Astrocyte (in vitro differentiated cells and primary cell): ENCODE measurements around the gene EDC3. TPM values are rescaled to one million over a fixed set of nuclear protein-coding genes. Genes with fewer than 3 reads are reported as not detected.

ENCODE experiments used
- DNase-seq: peaks from one replicate; pipeline ENCODE4 v3.0.0-alpha.2; 2010; ENCODE audit warnings: low read depth
- FAIRE-seq: peaks from 2 replicates; lab custom pipeline; 2011; peaks lifted over from hg19 to GRCh38; lab: Jason Lieb, UNC
- H2AFZ ChIP-seq: 2 replicates; pipeline ENCODE4 v1.6.0; 2012; ENCODE audit warnings: low read depth, low read length, inconsistent platforms
- H3K27ac ChIP-seq: 2 replicates; pipeline ENCODE4 v1.5.1; 2011; ENCODE audit warnings: low read depth, low read length, inconsistent platforms
- H3K27me3 ChIP-seq: 2 replicates; pipeline ENCODE4 v1.6.0; 2011; ENCODE audit warnings: low read length, inconsistent platforms; ENCODE audit not compliant: insufficient read depth
- H3K36me3 ChIP-seq: 2 replicates; pipeline ENCODE4 v1.5.1; 2011; ENCODE audit warnings: low read length, inconsistent platforms; ENCODE audit not compliant: insufficient read depth
- H3K4me1 ChIP-seq: 2 replicates; pipeline ENCODE4 v1.5.1; 2011; ENCODE audit warnings: low read length, inconsistent platforms; ENCODE audit not compliant: insufficient read depth
- H3K4me2 ChIP-seq: 2 replicates; pipeline ENCODE4 v1.6.0; 2012; ENCODE audit warnings: low read length, inconsistent platforms
- H3K4me3 ChIP-seq: 2 replicates; pipeline ENCODE4 v1.5.1; 2011; ENCODE audit warnings: low read depth, mild to moderate bottlenecking, low read length, inconsistent platforms; ENCODE audit not compliant: insufficient read depth
- H3K79me2 ChIP-seq: 2 replicates; pipeline ENCODE4 v1.6.0; 2012; ENCODE audit warnings: mild to moderate bottlenecking, low read length, inconsistent platforms; ENCODE audit not compliant: insufficient read depth
- H3K9ac ChIP-seq: 2 replicates; pipeline ENCODE4 v1.6.0; 2012; ENCODE audit warnings: mild to moderate bottlenecking, low read length, inconsistent platforms
- H3K9me3 ChIP-seq: 2 replicates; pipeline ENCODE4 v1.5.1; 2012; ENCODE audit warnings: low read depth, mild to moderate bottlenecking, low read length, inconsistent platforms; ENCODE audit not compliant: insufficient read depth
- H4K20me1 ChIP-seq: 2 replicates; pipeline ENCODE4 v1.6.0; 2012; ENCODE audit warnings: low read length, inconsistent platforms; ENCODE audit not compliant: insufficient read depth
- H3K27ac Mint-ChIP-seq: one replicate; pipeline ENCODE4 v1.8.0; 2021; ENCODE audit warnings: mild to moderate bottlenecking, mixed read lengths; ENCODE audit not compliant: unreplicated experiment
- H3K27me3 Mint-ChIP-seq: one replicate; pipeline ENCODE4 v1.8.0; 2021; ENCODE audit warnings: low read depth, mixed read lengths; ENCODE audit not compliant: unreplicated experiment
- H3K36me3 Mint-ChIP-seq: one replicate; pipeline ENCODE4 v1.8.0; 2021; ENCODE audit warnings: low read depth, mixed read lengths; ENCODE audit not compliant: unreplicated experiment
- H3K4me1 Mint-ChIP-seq: one replicate; pipeline ENCODE4 v1.8.0; 2021; ENCODE audit warnings: low read depth, mixed read lengths; ENCODE audit not compliant: unreplicated experiment
- H3K4me3 Mint-ChIP-seq: one replicate; pipeline ENCODE4 v1.8.0; 2021; ENCODE audit warnings: mild to moderate bottlenecking, moderate library complexity, mixed read lengths; ENCODE audit not compliant: unreplicated experiment
- H3K9me3 Mint-ChIP-seq: one replicate; pipeline ENCODE4 v1.8.0; 2021; ENCODE audit warnings: mild to moderate bottlenecking, mixed read lengths; ENCODE audit not compliant: unreplicated experiment
- EZH2 ChIP-seq: IDR thresholded peaks from 2 replicates; pipeline ENCODE4 v1.6.1; 2012; ENCODE audit warnings: mild to moderate bottlenecking, low read length, inconsistent platforms; ENCODE audit not compliant: insufficient read depth
- total RNA-seq: library from RNA; stranded (reverse); gene quantifications from 2 replicates; pipeline ENCODE4 v1.2.1, GENCODE V29; 2021
- TF ChIP-seq, protein P1 (sequence below): IDR thresholded peaks from 2 replicates; pipeline ENCODE4 v1.5.1; 2011; ENCODE audit warnings: low read depth, mild to moderate bottlenecking, inconsistent platforms, low read length, moderate library complexity; ENCODE audit not compliant: insufficient read depth

EDC3 gene
- total RNA-seq, 1 donor from 2014 or later = 47.6 TPM

DNA sequence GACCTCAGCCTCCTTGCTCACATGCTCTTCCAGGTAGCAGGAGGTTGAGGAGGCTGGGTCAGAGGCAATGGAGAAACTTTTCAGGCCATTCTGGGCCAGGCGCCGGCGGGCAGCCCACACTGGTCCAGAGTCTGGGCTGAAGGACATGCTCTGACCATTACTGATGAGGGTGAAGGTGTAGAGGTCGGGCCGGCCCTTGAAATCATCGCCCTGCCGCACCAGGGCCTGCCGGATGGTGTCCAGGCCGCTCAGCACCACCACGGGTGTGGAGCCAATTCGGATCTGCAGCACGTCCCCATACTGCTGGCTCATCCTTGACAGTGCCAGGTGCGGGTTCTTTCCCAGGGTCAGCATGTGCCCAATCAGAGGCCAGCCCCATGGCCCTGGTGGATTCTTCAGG, 26.8 kb upstream of the EDC3 start:
- Histone ChIP-seq H3K4me2 (no peak overlapping the region), H3K79me2 (no peaks in the 10 kb centered on the region), H3K4me3 (no peak overlapping the region), H3K9me3 (peaks cover 6% of the 10 kb centered on the region), H3K36me3 (no peaks in the 10 kb centered on the region), H3K9ac (no peak overlapping the region), H3K4me1 (peaks cover 3% of the 10 kb centered on the region), H3K27ac (no peak overlapping the region), H2AFZ (no peak overlapping the region), H4K20me1 (no peaks in the 10 kb centered on the region), H3K27me3 (peaks cover 39% of the 10 kb centered on the region)
- Mint-ChIP-seq H3K4me1 (no peaks in the 10 kb centered on the region), H3K27ac (no peak overlapping the region), H3K27me3 (peaks cover 30% of the 10 kb centered on the region), H3K9me3 (peaks cover 8% of the 10 kb centered on the region), H3K4me3 (no peak overlapping the region), H3K36me3 (no peaks in the 10 kb centered on the region)
- DNase-seq (no peak), FAIRE-seq (no peak)
- no peak for TF ChIP-seq EZH2
- TF ChIP-seq, protein P1, sequence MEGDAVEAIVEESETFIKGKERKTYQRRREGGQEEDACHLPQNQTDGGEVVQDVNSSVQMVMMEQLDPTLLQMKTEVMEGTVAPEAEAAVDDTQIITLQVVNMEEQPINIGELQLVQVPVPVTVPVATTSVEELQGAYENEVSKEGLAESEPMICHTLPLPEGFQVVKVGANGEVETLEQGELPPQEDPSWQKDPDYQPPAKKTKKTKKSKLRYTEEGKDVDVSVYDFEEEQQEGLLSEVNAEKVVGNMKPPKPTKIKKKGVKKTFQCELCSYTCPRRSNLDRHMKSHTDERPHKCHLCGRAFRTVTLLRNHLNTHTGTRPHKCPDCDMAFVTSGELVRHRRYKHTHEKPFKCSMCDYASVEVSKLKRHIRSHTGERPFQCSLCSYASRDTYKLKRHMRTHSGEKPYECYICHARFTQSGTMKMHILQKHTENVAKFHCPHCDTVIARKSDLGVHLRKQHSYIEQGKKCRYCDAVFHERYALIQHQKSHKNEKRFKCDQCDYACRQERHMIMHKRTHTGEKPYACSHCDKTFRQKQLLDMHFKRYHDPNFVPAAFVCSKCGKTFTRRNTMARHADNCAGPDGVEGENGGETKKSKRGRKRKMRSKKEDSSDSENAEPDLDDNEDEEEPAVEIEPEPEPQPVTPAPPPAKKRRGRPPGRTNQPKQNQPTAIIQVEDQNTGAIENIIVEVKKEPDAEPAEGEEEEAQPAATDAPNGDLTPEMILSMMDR = no peak

DNA sequence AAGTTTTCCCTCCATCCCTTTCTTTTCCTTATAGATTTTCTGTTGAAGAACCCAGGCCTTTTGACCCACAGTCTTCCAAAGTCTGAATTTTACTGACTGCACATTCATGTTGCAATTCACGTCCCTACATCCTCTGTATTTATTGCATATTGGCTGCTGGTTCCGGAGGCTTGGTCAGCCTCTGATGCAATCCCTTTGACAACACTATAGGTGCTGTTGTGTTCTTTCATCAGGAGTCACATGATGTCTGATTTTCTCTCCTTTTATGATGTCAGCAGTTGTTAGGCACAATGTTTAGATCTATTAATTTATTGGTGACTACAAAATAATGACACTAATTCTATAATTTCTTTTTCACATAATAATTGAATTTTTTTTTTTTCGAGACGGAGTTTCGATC, 20.8 kb upstream of the EDC3 start:
- peaks cover 5% of the 10 kb centered on the region for H3K27me3 ChIP-seq
- TF ChIP-seq, protein P1 = no peak
- no peak for TF ChIP-seq EZH2
- H3K9me3 ChIP-seq = no peaks in the 10 kb centered on the region
- Mint-ChIP-seq H3K4me1 (no peaks in the 10 kb centered on the region), H3K4me3 (no peak overlapping the region), H3K36me3 (no peaks in the 10 kb centered on the region), H3K27ac (no peak overlapping the region), H3K27me3 (peaks cover 23% of the 10 kb centered on the region), H3K9me3 (peaks cover 8% of the 10 kb centered on the region)
- H3K4me3 ChIP-seq = no peak overlapping the region
- no peak overlapping the region for H2AFZ ChIP-seq
- no peaks in the 10 kb centered on the region for H3K79me2 ChIP-seq
- H3K4me2 ChIP-seq = no peak overlapping the region
- FAIRE-seq (no peak), DNase-seq (no peak)
- H4K20me1 ChIP-seq = no peaks in the 10 kb centered on the region
- H3K36me3 ChIP-seq = no peaks in the 10 kb centered on the region
- no peaks in the 10 kb centered on the region for H3K4me1 ChIP-seq
- H3K9ac ChIP-seq = no peak overlapping the region
- H3K27ac ChIP-seq = no peak overlapping the region

DNA sequence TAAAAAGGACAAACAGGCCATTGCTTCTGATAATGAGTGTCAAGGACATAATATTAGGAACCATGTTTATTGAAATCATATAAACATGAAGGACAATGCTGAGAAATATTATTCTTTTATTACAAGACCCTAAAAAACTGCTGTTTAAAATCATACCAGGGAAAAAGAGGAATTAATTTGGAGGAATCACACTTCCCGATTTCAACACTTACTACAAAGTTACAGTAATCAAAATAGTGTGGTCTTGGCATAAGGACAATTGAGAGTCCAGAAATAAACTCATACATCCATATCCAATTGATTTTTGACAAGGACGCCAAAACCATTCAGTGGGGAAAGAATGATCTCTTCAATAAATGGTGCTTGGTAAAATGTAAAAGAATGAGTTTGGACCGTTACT, 16.5 kb upstream of the EDC3 start:
- H2AFZ ChIP-seq = no peak overlapping the region
- no peak overlapping the region for H3K4me3 ChIP-seq
- Mint-ChIP-seq H3K4me3 (no peak overlapping the region), H3K27ac (no peak overlapping the region), H3K27me3 (peaks cover 27% of the 10 kb centered on the region), H3K9me3 (peaks cover 3% of the 10 kb centered on the region), H3K4me1 (no peaks in the 10 kb centered on the region), H3K36me3 (no peaks in the 10 kb centered on the region)
- no peak overlapping the region for H3K27ac ChIP-seq
- no peaks in the 10 kb centered on the region for H3K4me1 ChIP-seq
- DNase-seq (no peak), FAIRE-seq (no peak)
- peaks cover 4% of the 10 kb centered on the region for H3K9me3 ChIP-seq
- H4K20me1 ChIP-seq = no peaks in the 10 kb centered on the region
- H3K36me3 ChIP-seq = no peaks in the 10 kb centered on the region
- H3K27me3 ChIP-seq = peaks cover 17% of the 10 kb centered on the region
- TF ChIP-seq, protein P1 = no peak
- TF ChIP-seq EZH2 = no peak
- no peaks in the 10 kb centered on the region for H3K79me2 ChIP-seq
- H3K9ac ChIP-seq = no peak overlapping the region
- no peak overlapping the region for H3K4me2 ChIP-seq
